Measurements from ENCODE around the gene ICA1L. TPM values are rescaled to one million over a fixed set of nuclear protein-coding genes. Genes with fewer than 3 reads are reported as not detected.

ICA1L gene
- total RNA-seq, 1 donor = 3.5 TPM

DNA sequence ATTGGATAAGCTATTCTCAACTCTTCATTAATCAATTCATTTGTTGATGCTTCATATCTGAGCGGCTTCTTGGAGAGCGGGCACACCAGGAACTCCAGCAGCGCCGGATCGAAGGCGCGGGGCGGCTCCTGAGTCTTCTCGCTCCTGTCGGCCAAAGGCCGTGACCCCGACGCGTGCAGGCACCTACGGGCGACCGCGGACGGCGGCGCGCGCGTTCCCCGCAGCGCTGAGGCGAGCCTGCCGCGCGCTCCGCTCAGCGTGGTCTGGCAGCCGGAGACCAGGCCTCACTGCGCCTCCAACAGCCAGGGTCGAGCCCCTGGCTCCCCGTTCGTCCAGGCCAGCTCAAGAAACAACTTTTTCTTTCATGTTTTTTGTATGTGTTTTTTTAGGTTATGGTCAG is 97.5 kb downstream of the ICA1L start:
- DNase-seq (ENCODE audit: low read depth) = no peak
- TF ChIP-seq, protein P1, sequence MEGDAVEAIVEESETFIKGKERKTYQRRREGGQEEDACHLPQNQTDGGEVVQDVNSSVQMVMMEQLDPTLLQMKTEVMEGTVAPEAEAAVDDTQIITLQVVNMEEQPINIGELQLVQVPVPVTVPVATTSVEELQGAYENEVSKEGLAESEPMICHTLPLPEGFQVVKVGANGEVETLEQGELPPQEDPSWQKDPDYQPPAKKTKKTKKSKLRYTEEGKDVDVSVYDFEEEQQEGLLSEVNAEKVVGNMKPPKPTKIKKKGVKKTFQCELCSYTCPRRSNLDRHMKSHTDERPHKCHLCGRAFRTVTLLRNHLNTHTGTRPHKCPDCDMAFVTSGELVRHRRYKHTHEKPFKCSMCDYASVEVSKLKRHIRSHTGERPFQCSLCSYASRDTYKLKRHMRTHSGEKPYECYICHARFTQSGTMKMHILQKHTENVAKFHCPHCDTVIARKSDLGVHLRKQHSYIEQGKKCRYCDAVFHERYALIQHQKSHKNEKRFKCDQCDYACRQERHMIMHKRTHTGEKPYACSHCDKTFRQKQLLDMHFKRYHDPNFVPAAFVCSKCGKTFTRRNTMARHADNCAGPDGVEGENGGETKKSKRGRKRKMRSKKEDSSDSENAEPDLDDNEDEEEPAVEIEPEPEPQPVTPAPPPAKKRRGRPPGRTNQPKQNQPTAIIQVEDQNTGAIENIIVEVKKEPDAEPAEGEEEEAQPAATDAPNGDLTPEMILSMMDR (IDR thresholded peaks at IDR 0.05; ENCODE audit: insufficient read depth, low read depth, low read length) = no peak
- no peak overlapping the region for H3K4me3 ChIP-seq (ENCODE audit: low read depth, low read length)

DNA sequence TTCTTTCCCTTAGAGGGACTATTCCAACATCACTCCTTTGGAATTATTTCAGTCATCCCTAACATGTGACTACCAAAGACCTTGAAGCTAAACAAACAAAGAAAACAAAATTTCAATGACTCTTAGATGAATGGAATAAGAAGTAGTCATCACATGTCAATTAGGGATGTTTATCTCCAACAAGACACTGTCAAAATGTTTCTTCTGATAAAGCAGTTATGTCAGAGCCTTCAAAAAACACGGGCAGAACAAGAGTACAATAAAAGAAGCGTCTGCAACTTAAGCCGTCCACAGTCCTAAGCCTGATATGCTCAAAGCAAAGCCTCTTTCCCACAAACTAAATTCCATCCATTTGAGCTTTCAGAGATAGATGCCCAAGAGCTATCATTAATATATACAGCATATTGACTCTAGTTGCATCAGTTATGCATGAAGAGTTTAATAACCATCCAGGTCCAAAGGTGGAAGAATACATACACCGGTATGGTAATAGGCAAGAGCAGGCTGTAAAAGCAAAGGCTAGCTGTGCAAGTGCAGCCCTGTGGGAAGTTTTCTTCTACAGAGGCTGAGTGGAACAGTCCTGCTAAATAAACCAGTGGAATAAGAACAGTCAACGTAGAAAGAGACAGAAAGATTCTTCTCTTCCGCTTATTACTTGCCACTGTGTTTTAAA is 98.1 kb downstream of the ICA1L start:
- H3K4me3 ChIP-seq (ENCODE audit: low read depth, low read length) = no peak overlapping the region
- DNase-seq (ENCODE audit: low read depth) = peak; percentile 66
- TF ChIP-seq, protein P1 (IDR thresholded peaks at IDR 0.05; ENCODE audit: insufficient read depth, low read depth, low read length) = no peak

DNA sequence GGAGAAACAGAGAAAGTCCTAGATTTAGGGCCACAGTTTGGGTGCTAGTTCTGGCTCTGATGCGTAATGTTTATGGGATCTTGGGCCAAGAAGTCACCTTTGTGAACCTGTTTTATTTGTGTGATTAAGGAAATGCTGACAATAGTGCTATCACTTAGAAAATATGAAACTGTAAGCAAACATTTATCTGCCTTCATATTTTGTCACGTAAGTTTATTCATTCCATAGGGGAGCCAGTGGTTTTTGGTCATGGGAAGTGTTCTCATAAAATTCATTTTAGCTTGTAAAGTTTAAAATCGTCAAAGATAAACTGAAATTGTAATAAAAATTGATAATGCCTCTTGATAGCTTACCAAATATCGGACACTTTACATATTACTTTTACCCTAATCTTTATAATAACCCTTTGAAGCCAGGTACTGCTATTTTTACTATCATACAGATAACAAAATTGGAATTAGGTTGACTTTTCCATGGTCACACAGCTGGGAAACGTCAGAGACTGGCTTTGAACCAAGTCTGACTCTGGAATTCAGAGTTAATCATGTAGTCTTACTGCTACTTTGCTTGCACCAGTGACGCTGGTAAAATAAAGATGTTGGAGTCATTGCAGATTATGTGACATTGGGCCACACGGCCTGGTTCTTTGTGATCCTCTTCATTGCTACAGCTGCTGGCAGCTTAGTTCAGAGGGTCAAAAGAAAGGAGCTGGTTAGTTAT is 99.7 kb downstream of the ICA1L start:
- TF ChIP-seq, protein P1 (IDR thresholded peaks at IDR 0.05; ENCODE audit: insufficient read depth, low read depth, low read length) = no peak
- no peak overlapping the region for H3K4me3 ChIP-seq (ENCODE audit: low read depth, low read length)
- peak; percentile 94 for DNase-seq (ENCODE audit: low read depth)

DNA sequence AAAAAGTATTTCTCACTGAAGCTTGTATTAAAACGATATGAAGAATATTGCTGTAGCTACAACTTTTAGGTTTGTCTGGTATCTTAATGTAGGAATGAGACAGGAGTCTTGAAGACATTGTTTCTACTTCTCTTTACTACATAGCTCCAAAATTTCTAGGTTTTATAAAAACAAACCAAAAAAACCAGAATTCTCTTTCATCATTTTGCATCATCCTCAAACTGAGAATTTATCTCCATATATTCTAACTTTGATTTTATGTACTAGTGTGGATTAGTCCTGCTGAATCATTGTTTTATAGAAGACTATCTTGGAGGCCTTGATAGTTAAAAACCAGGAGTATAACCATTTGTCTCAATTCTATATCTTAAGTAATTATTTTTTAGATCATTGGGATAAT is 100.2 kb downstream of the ICA1L start:
- no peak overlapping the region for H3K4me3 ChIP-seq (ENCODE audit: low read depth, low read length)
- TF ChIP-seq, protein P1 (IDR thresholded peaks at IDR 0.05; ENCODE audit: insufficient read depth, low read depth, low read length) = no peak
- no peak for DNase-seq (ENCODE audit: low read depth)

DNA sequence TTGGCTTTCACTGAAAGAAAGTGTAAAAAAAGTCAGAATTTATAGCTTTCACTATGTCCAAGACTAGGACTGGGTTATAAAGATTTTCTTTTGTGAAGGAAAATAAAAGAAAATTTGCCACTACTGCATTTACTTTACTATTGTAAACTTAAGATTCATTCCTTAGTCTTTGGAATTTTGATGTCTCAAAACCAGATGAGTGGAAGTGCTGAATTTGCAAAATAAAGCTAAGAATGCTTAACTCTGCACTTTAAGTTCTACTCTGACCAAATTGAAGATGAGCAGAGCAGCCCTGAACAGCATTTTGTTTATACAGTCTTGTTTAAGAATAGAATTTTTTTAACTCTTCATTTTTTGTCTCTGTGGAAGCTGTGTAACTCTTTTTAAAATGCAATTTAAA is 102.4 kb downstream of the ICA1L start:
- no peak overlapping the region for H3K4me3 ChIP-seq (ENCODE audit: low read depth, low read length)
- TF ChIP-seq, protein P1 (IDR thresholded peaks at IDR 0.05; ENCODE audit: insufficient read depth, low read depth, low read length) = no peak
- peak; percentile 61 for DNase-seq (ENCODE audit: low read depth)

DNA sequence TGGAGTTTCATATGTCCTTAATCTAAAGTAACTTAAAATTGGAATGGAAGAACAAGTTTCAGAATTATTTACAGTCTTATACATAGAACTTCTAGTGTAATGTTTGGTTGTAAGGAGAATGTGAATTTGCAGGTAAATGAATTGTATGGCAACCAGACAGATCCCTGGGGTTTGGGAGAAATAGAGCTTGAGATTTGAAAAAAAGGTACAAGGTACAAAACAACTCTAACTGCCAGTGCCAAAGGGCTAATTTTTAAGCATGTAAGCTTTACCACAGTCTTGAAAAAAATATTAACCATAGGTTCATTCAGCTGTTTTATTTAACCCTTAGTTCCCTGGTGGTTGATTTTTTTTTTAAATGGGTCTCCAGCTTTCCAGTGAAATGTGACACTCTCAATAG is 103.3 kb downstream of the ICA1L start:
- TF ChIP-seq, protein P1 (IDR thresholded peaks at IDR 0.05; ENCODE audit: insufficient read depth, low read depth, low read length) = no peak
- no peak overlapping the region for H3K4me3 ChIP-seq (ENCODE audit: low read depth, low read length)
- no peak for DNase-seq (ENCODE audit: low read depth)
